ENCODE data around the gene RNU7-1. TPM values are rescaled to one million over a fixed set of nuclear protein-coding genes. Genes with fewer than 3 reads are reported as not detected.

The RNU7-1 gene
- total RNA-seq, 4 donors from 2014 or later, result not detected

DNA sequence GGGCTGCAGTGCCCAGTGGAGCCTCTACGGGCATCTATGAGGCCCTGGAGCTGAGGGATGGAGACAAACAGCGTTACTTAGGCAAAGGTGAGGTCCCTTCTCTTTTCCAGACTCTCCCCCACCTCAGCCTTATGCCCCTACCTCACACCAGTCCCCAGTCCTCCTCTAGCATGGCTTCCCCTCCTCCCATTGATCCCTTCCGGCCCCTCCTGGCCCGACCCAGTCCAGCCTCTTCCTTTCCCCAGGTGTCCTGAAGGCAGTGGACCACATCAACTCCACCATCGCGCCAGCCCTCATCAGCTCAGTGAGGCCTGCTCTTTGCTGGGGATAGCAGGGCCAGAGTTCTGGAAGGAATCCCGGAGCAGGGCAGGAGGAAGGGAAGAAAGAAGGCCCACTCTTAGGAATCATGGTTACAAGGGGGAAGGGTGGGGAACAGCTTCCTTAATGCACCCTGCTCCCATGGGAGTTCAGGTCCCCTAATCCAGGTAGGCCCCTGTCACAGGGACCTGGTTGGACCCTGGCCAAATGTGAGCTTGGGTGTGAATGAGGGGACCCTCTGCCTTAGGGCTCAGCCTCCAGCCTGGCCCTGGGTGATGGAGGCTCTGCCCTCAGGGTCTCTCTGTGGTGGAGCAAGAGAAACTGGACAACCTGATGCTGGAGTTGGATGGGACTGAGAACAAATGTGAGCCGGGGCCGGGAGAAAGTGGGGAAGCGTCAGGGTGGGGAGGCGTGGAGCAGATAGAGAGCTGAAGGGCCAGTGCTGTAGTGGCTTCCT is 27.0 kb upstream of the RNU7-1 start:
- no peak overlapping the region for H3K27ac ChIP-seq
- 92% methylated on average over 11 of the region's 11 CpGs for whole genome bisulfite sequencing
- H3K36me3 ChIP-seq, result no peaks in the 10 kb centered on the region
- H3K4me1 ChIP-seq, result peaks cover 20% of the 10 kb centered on the region
- no peaks in the 10 kb centered on the region for H3K9me3 ChIP-seq
- TF ChIP-seq, protein P1, sequence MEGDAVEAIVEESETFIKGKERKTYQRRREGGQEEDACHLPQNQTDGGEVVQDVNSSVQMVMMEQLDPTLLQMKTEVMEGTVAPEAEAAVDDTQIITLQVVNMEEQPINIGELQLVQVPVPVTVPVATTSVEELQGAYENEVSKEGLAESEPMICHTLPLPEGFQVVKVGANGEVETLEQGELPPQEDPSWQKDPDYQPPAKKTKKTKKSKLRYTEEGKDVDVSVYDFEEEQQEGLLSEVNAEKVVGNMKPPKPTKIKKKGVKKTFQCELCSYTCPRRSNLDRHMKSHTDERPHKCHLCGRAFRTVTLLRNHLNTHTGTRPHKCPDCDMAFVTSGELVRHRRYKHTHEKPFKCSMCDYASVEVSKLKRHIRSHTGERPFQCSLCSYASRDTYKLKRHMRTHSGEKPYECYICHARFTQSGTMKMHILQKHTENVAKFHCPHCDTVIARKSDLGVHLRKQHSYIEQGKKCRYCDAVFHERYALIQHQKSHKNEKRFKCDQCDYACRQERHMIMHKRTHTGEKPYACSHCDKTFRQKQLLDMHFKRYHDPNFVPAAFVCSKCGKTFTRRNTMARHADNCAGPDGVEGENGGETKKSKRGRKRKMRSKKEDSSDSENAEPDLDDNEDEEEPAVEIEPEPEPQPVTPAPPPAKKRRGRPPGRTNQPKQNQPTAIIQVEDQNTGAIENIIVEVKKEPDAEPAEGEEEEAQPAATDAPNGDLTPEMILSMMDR (IDR thresholded peaks at IDR 0.05), result no peak
- TF ChIP-seq EP300 (IDR thresholded peaks at IDR 0.05) (no peak), POLR2A (IDR thresholded peaks at IDR 0.05) (no peak), POLR2AphosphoS5 (IDR thresholded peaks at IDR 0.05) (no peak)
- H3K27me3 ChIP-seq, result no peaks in the 10 kb centered on the region
- H3K4me3 ChIP-seq, result no peak overlapping the region
- DNase-seq (ENCODE audit: low spot score in 2 of 2), result no peak

DNA sequence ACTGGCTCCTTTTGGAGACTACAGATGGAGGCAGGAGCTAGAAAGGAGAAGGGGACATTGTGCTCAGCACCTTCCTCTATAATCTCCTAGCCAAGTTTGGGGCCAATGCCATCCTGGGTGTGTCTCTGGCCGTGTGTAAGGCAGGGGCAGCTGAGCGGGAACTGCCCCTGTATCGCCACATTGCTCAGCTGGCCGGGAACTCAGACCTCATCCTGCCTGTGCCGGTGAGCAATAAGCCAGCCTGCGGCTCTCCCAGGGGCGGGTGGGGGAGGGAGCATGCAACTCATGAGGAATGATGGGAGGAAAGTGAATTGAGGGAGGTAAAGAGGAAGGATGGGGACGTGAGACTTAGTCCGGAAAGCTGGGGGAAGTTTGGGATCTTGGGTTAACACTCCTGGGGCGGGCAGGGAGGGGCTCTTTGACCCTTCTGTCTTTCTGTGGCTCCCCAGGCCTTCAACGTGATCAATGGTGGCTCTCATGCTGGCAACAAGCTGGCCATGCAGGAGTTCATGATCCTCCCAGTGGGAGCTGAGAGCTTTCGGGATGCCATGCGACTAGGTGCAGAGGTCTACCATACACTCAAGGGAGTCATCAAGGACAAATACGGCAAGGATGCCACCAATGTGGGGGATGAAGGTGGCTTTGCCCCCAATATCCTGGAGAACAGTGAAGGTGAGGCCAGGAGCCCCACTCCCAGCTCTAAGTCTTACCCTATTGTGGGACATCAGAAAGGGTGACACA is 26.0 kb upstream of the RNU7-1 start:
- Histone ChIP-seq H3K4me3 (no peak overlapping the region), H3K27ac (no peak overlapping the region), H3K4me1 (peaks cover 20% of the 10 kb centered on the region), H3K9me3 (no peaks in the 10 kb centered on the region), H3K36me3 (peaks cover 5% of the 10 kb centered on the region), H3K27me3 (no peaks in the 10 kb centered on the region)
- no peak for DNase-seq (ENCODE audit: low spot score in 2 of 2)
- 88% methylated on average over 14 of the region's 14 CpGs for WGBS
- TF ChIP-seq, protein P1 (IDR thresholded peaks at IDR 0.05), result no peak
- TF ChIP-seq POLR2A (IDR thresholded peaks at IDR 0.05) (no peak), POLR2AphosphoS5 (IDR thresholded peaks at IDR 0.05) (no peak), EP300 (IDR thresholded peaks at IDR 0.05) (no peak)

DNA sequence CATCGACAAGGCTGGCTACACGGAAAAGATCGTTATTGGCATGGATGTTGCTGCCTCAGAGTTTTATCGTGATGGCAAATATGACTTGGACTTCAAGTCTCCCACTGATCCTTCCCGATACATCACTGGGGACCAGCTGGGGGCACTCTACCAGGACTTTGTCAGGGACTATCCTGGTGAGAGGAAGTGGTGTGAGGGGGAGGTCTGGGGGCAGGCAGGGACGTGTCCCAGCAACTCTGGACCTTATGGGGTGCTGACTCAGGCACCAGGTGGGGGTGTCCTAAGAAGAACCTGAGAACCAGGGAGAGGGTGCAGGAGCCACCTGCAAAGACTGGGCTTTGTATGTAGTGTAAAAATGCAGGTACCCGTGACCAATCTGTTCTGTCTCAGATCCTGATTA is 24.0 kb upstream of the RNU7-1 start:
- Histone ChIP-seq H3K4me1 (peaks cover 13% of the 10 kb centered on the region), H3K4me3 (no peak overlapping the region), H3K9me3 (no peaks in the 10 kb centered on the region), H3K27me3 (no peaks in the 10 kb centered on the region), H3K27ac (no peak overlapping the region), H3K36me3 (peaks cover 5% of the 10 kb centered on the region)
- no peak for TF ChIP-seq POLR2A (IDR thresholded peaks at IDR 0.05)
- TF ChIP-seq POLR2AphosphoS5 (IDR thresholded peaks at IDR 0.05), result no peak
- TF ChIP-seq, protein P1 (IDR thresholded peaks at IDR 0.05), result no peak
- TF ChIP-seq EP300 (IDR thresholded peaks at IDR 0.05), result no peak
- 76% methylated on average over 7 of the region's 7 CpGs for WGBS
- no peak for DNase-seq (ENCODE audit: low spot score in 2 of 2)

DNA sequence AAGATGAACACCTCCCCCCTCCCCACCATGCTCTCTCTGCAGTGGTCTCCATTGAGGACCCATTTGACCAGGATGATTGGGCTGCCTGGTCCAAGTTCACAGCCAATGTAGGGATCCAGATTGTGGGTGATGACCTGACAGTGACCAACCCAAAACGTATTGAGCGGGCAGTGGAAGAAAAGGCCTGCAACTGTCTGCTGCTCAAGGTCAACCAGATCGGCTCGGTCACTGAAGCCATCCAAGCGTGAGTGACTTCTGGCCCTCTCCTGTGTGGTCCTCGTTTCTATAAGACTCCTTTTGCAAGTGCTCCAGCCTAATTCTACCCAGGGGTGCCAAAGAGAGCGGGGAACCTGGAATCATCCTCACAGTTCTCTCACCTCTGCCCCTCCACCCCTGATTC is 22.1 kb upstream of the RNU7-1 start:
- H3K27ac ChIP-seq, result no peak overlapping the region
- no peak overlapping the region for H3K4me3 ChIP-seq
- peaks cover 22% of the 10 kb centered on the region for H3K4me1 ChIP-seq
- peaks cover 5% of the 10 kb centered on the region for H3K36me3 ChIP-seq
- H3K9me3 ChIP-seq, result no peaks in the 10 kb centered on the region
- WGBS, result 73% methylated on average over 3 of the region's 7 CpGs
- TF ChIP-seq EP300 (IDR thresholded peaks at IDR 0.05) (no peak), POLR2AphosphoS5 (IDR thresholded peaks at IDR 0.05) (no peak), POLR2A (IDR thresholded peaks at IDR 0.05) (no peak)
- TF ChIP-seq, protein P1 (IDR thresholded peaks at IDR 0.05), result no peak
- no peaks in the 10 kb centered on the region for H3K27me3 ChIP-seq
- DNase-seq (ENCODE audit: low spot score in 2 of 2), result no peak
